K562 (cell line): ENCODE measurements around the gene SPECC1L. TPM values are rescaled to one million over a fixed set of nuclear protein-coding genes. Genes with fewer than 3 reads are reported as not detected.

ENCODE experiments used
- ATF1 ChIP-seq, 2 experiments: fragments of 450-650 bp in 1 of 2; IDR thresholded peaks; 2 replicates each; pipeline ENCODE4 v1.6.1; 2016; ENCODE audit warnings: missing compliant biosample characterization in 1 of 2, missing genetic modification characterization in 1 of 2
- ATF3 ChIP-seq, 2 experiments: fragments of 450-650 bp in 1 of 2; sonication (generic) in 1 of 2; formaldehyde crosslinking in 1 of 2; IDR thresholded peaks in 1 of 2; conservative IDR thresholded peaks in 1 of 2; 2 replicates each; pipeline versions ENCODE4 v1.6.1 to v1.8.1; 2016 to 2023; ENCODE audit warnings: mild to moderate bottlenecking in 2 of 2, moderate library complexity in 2 of 2, inconsistent platforms in 1 of 2, missing genetic modification reagents in 1 of 2
- ATF7 ChIP-seq: fragments of 450-650 bp; IDR thresholded peaks from 2 replicates; pipeline ENCODE4 v1.7.1; 2014; ENCODE audit warnings: mild to moderate bottlenecking, moderate library complexity
- DPF2 ChIP-seq: fragments of 450-650 bp; IDR thresholded peaks from 2 replicates; pipeline ENCODE4 v1.6.1; 2016
- MGA ChIP-seq: fragments of 450-650 bp; IDR thresholded peaks from 2 replicates; pipeline ENCODE4 v1.6.1; 2016; ENCODE audit warnings: mild to moderate bottlenecking, moderate library complexity
- MYC ChIP-seq, 2 experiments: fragments of 250-450 bp in 1 of 2; sonication (Bioruptor Pico) in 1 of 2; IDR thresholded peaks; 2 replicates each; pipeline versions ENCODE4 v1.5.1 to v1.6.1; 2012 to 2021; ENCODE audit warnings: low read depth in 2 of 2, borderline replicate concordance in 1 of 2, improper control_type of control experiment in 1 of 2, low read length in 1 of 2, mild to moderate bottlenecking in 1 of 2, moderate library complexity in 1 of 2
- NR4A1 ChIP-seq, 2 experiments: fragments of 250-450 bp in 1 of 2; fragments of 450-650 bp in 1 of 2; sonication (Bioruptor Pico) in 1 of 2; IDR thresholded peaks; 2 replicates each; pipeline versions ENCODE4 v1.4.0 to v1.6.1; 2016 to 2020; ENCODE audit warnings: mild to moderate bottlenecking in 2 of 2, missing compliant biosample characterization in 1 of 2, missing genetic modification characterization in 1 of 2, moderate library complexity in 1 of 2
- OTX1 ChIP-seq: fragments of 450-650 bp; formaldehyde crosslinking; IDR thresholded peaks from 2 replicates; pipeline ENCODE4 v1.4.0; 2022; ENCODE audit warnings: mild to moderate bottlenecking
- XRCC5 ChIP-seq: fragments of 200-400 bp; formaldehyde crosslinking; IDR thresholded peaks from 2 replicates; pipeline ENCODE4 v1.6.1; 2017; ENCODE audit warnings: low read depth, mild to moderate bottlenecking, low read length
- ZNF197 ChIP-seq: fragments of 200-800 bp; sonication (Bioruptor generic); IDR thresholded peaks from 2 replicates; pipeline ENCODE4 v1.6.1; 2016; ENCODE audit warnings: low read depth, missing genetic modification characterization, missing compliant biosample characterization
- ZNF77 ChIP-seq: fragments of 250-450 bp; sonication (Bioruptor Pico); IDR thresholded peaks from 2 replicates; pipeline ENCODE4 v1.5.0; 2020
- polyA plus RNA-seq, 8 experiments: library from polyadenylated mRNA; depleted of rRNA in 4 of 8; stranded (reverse) in 5 of 8; unstranded in 3 of 8; fragments of >200 nt; fragmentation: Nextera tagmentation in 2 of 8; fragmentation: Illumina TruSeq in 1 of 8; extraction: Ambion mirVana in 2 of 8; extraction: Trizol in 1 of 8; gene quantifications; 2 replicates each; pipeline versions ENCODE4 v1.2.1 to v1.2.3, GENCODE V29; 2011 to 2014; ENCODE audit warnings: inconsistent platforms in 1 of 8, missing spikeins in 1 of 8
- total RNA-seq, 7 experiments: library from RNA; depleted of rRNA in 6 of 7; stranded (reverse); fragments of >200 nt in 6 of 7; fragmentation: Illumina TruSeq in 2 of 7; extraction: Trizol in 2 of 7; gene quantifications; 2 replicates each; pipeline versions ENCODE4 v1.2.1 to v1.2.3, GENCODE V29; 2011 to 2021; ENCODE audit warnings: low replicate concordance in 1 of 7
- TF ChIP-seq, protein P1 (sequence below), 2 experiments: fragments of 200-800 bp in 1 of 2; sonication (Bioruptor generic) in 1 of 2; sonication (generic) in 1 of 2; formaldehyde crosslinking in 1 of 2; IDR thresholded peaks in 1 of 2; conservative IDR thresholded peaks in 1 of 2; 2 replicates each; pipeline versions ENCODE4 v1.5.0 to v1.6.1; 2016 to 2020; ENCODE audit warnings: missing compliant biosample characterization in 1 of 2, missing genetic modification characterization in 1 of 2, missing genetic modification reagents in 1 of 2

Gene SPECC1L
- total and polyA plus RNA-seq, 9 of the 15 experiments (the other 6 are each of a cell fraction or from before 2014, with no cell fraction given) = 1.4 to 27.9 (median 14.5) TPM

GRCh38 chr22:24465566-24465965 is 194.9 kb downstream of the SPECC1L start (continued):
- TF ChIP-seq MGA = peak; percentile 63
- TF ChIP-seq NR4A1 (CRISPR knock-in tag; IDR thresholded peaks at IDR 0.05) = no peak
- 0 out of 2 replicates have a peak, but pooled peaks have one; percentile 42 for TF ChIP-seq NR4A1 (tag; IDR thresholded peaks at IDR 0.05)
- no peak for TF ChIP-seq ATF7
- TF ChIP-seq, protein P1, sequence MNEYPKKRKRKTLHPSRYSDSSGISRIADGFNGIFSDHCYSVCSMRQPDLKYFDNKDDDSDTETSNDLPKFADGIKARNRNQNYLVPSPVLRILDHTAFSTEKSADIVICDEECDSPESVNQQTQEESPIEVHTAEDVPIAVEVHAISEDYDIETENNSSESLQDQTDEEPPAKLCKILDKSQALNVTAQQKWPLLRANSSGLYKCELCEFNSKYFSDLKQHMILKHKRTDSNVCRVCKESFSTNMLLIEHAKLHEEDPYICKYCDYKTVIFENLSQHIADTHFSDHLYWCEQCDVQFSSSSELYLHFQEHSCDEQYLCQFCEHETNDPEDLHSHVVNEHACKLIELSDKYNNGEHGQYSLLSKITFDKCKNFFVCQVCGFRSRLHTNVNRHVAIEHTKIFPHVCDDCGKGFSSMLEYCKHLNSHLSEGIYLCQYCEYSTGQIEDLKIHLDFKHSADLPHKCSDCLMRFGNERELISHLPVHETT (CRISPR knock-in tag; conservative IDR thresholded peaks at IDR 0.05 in 1 of 2, IDR thresholded peaks at IDR 0.05 in 1 of 2) = peak in 1 of 2 experiments; percentile 73; a peak in 2 of 4 replicates
- TF ChIP-seq ZNF197 = 0 out of 2 replicates have a peak, but pooled peaks have one; percentile 23
- TF ChIP-seq XRCC5 = no peak
- TF ChIP-seq MYC (IDR thresholded peaks at IDR 0.05; ENCODE audit: low read depth, low read length) = peak; percentile 78
- TF ChIP-seq MYC (CRISPR knock-in tag; IDR thresholded peaks at IDR 0.05; ENCODE audit: borderline replicate concordance, low read depth) = no peak
- TF ChIP-seq DPF2 = peak; percentile 35; the same call in 1 of the 2 replicates
- no peak for TF ChIP-seq OTX1
- TF ChIP-seq ATF3 (IDR thresholded peaks at IDR 0.05) = peak; percentile 56; the same call in 1 of the 2 replicates
- no peak for TF ChIP-seq ATF3 (CRISPR knock-in tag; conservative IDR thresholded peaks at IDR 0.05)
- TF ChIP-seq ATF1 (CRISPR knock-in tag; IDR thresholded peaks at IDR 0.05) = no peak
- TF ChIP-seq ATF1 (tag; IDR thresholded peaks at IDR 0.05) = 0 out of 2 replicates have a peak, but pooled peaks have one; percentile 8
- no peak for TF ChIP-seq ZNF77 (CRISPR knock-in tag)
